OCI-LY3 (cell line): ENCODE measurements around the gene APLF.

Experiments
- H2AFZ ChIP-seq: fragments of 200-600, 300-600 bp; shearing (Covaris generic); 2 replicates; pipeline ENCODE4 v1.6.0; 2014; ENCODE audit warnings: antibody characterized with exemption, low read depth, low read length
- H3K27ac ChIP-seq: fragments of 200-600, 300-600 bp; sonication (generic); 2 replicates; pipeline ENCODE4 v1.5.1; 2014; ENCODE audit warnings: mild to moderate bottlenecking, low read length, moderate library complexity, mixed read lengths
- H3K27me3 ChIP-seq: fragments of 200-600, 300-600 bp; sonication (generic); 2 replicates; pipeline ENCODE4 v1.6.1; 2014; ENCODE audit warnings: low read depth, low read length, mixed read lengths
- H3K36me3 ChIP-seq: fragments of 200-600, 300-600 bp; sonication (generic); replicated peaks from 2 replicates; pipeline ENCODE3; 2014; ENCODE audit warnings: low read depth, low read length, mixed read lengths
- H3K4me1 ChIP-seq: fragments of 300-600, 200-600 bp; sonication (generic); 2 replicates; pipeline ENCODE4 v1.6.1; 2014; ENCODE audit warnings: low read length, mixed read lengths
- H3K4me2 ChIP-seq: fragments of 200-600, 300-600 bp; sonication (generic); 2 replicates; pipeline ENCODE4 v1.6.1; 2014; ENCODE audit warnings: low read length, mixed read lengths
- H3K4me3 ChIP-seq: fragments of 300-600, 200-600 bp; sonication (generic); 2 replicates; pipeline ENCODE4 v1.5.1; 2014; ENCODE audit warnings: antibody characterized with exemption, mild to moderate bottlenecking, low read length, moderate library complexity
- H3K79me2 ChIP-seq: fragments of 300-600, 200-600 bp; shearing (Covaris generic); 2 replicates; pipeline ENCODE4 v1.6.1; 2014; ENCODE audit warnings: mild to moderate bottlenecking, low read length, mixed read lengths
- H3K9ac ChIP-seq: fragments of 300-600, 200-600 bp; shearing (Covaris generic); 2 replicates; pipeline ENCODE4 v1.6.0; 2014; ENCODE audit warnings: mild to moderate bottlenecking, low read length, moderate library complexity
- H3K9me3 ChIP-seq: fragments of 200-600, 300-600 bp; shearing (Covaris generic); 2 replicates; pipeline ENCODE4 v1.6.1; 2014; ENCODE audit warnings: low read length, mixed read lengths; ENCODE audit not compliant: insufficient read depth
- H4K20me1 ChIP-seq: fragments of 200-600, 300-600 bp; sonication (generic); 2 replicates; pipeline ENCODE4 v1.6.1; 2016; ENCODE audit warnings: low read length, mixed read lengths; ENCODE audit not compliant: insufficient read depth
- CTCF ChIP-seq: fragments of 200-600, 300-600 bp; sonication (generic); IDR thresholded peaks from 2 replicates; pipeline ENCODE4 v1.5.1; 2014; ENCODE audit warnings: antibody characterized with exemption, low read length, low read depth
- EZH2phosphoT487 ChIP-seq: fragments of 200-600 bp; shearing (Covaris generic); IDR thresholded peaks from 2 replicates; pipeline ENCODE4 v1.6.1; 2018; ENCODE audit warnings: antibody characterized with exemption, mixed run types, low read depth

The APLF gene

GRCh38 chr2:68426848-68427579 lies 40.4 kb upstream of the APLF start:
- Histone ChIP-seq H3K4me1 (peaks cover 63% of the 10 kb centered on the region), H3K4me2 (peak overlapping the region; percentile 80), H2AFZ (peak overlapping the region; percentile 79), H3K9me3 (no peaks in the 10 kb centered on the region), H3K36me3 (no peaks in the 10 kb centered on the region), H3K9ac (peak overlapping the region; percentile 60), H3K4me3 (peak overlapping the region; percentile 65), H3K27ac (peak overlapping the region; percentile 91), H4K20me1 (no peaks in the 10 kb centered on the region), H3K79me2 (no peaks in the 10 kb centered on the region), H3K27me3 (no peaks in the 10 kb centered on the region)
- TF ChIP-seq CTCF (no peak), EZH2phosphoT487 (no peak)

- H3K4me2 ChIP-seq: peak overlapping the region; percentile 80
- H3K27ac ChIP-seq: peak overlapping the region; percentile 91; the same call in 1 of the 2 replicates
- H3K4me1 ChIP-seq: peaks cover 57% of the 10 kb centered on the region
- H3K36me3 ChIP-seq: no peaks in the 10 kb centered on the region
- peak overlapping the region; percentile 60; the same call in 1 of the 2 replicates for H3K9ac ChIP-seq
- no peaks in the 10 kb centered on the region for H3K27me3 ChIP-seq
- H2AFZ ChIP-seq: peak overlapping the region; percentile 79
- H3K79me2 ChIP-seq: no peaks in the 10 kb centered on the region
- H3K9me3 ChIP-seq: no peaks in the 10 kb centered on the region
- TF ChIP-seq EZH2phosphoT487 (no peak), CTCF (no peak)
- H4K20me1 ChIP-seq: no peaks in the 10 kb centered on the region
- peak overlapping the region; percentile 65; the same call in 1 of the 2 replicates for H3K4me3 ChIP-seq
Observed at GRCh38 chr2:68428126-68428525, 39.3 kb upstream of the APLF start.

- Histone ChIP-seq H3K9ac (no peak overlapping the region), H2AFZ (no peak overlapping the region), H3K79me2 (no peaks in the 10 kb centered on the region), H3K4me1 (peaks cover 51% of the 10 kb centered on the region), H3K27ac (no peak overlapping the region), H3K9me3 (no peaks in the 10 kb centered on the region), H3K27me3 (no peaks in the 10 kb centered on the region), H3K36me3 (no peaks in the 10 kb centered on the region), H3K4me2 (no peak overlapping the region), H3K4me3 (no peak overlapping the region), H4K20me1 (no peaks in the 10 kb centered on the region)
- TF ChIP-seq EZH2phosphoT487 (no peak), CTCF (no peak)
Observed at GRCh38 chr2:68428746-68429145, 38.6 kb upstream of the APLF start.

GRCh38 chr2:68429311-68429826 lies 38.0 kb upstream of the APLF start:
- Histone ChIP-seq H4K20me1 (no peaks in the 10 kb centered on the region), H3K4me3 (no peak overlapping the region), H3K4me2 (no peak overlapping the region), H3K4me1 (peaks cover 45% of the 10 kb centered on the region), H2AFZ (no peak overlapping the region), H3K27ac (no peak overlapping the region), H3K9me3 (no peaks in the 10 kb centered on the region), H3K27me3 (no peaks in the 10 kb centered on the region), H3K79me2 (no peaks in the 10 kb centered on the region), H3K9ac (no peak overlapping the region), H3K36me3 (no peaks in the 10 kb centered on the region)
- no peak for TF ChIP-seq CTCF
- no peak for TF ChIP-seq EZH2phosphoT487
